Left cardiac atrium (tissue), 4 donors: ENCODE measurements around the gene GULP1. TPM values are rescaled to one million over a fixed set of nuclear protein-coding genes. Genes with fewer than 3 reads are reported as not detected.
A peak's percentile ranks its signal among the peaks of the same experiment; 100 is the strongest.
"Not testable (repeated sequence)": the region's sequence is repeated elsewhere in the genome, so short reads cannot be mapped to it uniquely, and the experiment has no call there.

Experiments
- ATAC-seq, 2 donors: fragments of 200-7000 bp; cut with Tn5 transposase; one replicate each; pipeline ENCODE4 v1.9.1; 2020; ENCODE audit warnings: mild to moderate bottlenecking in 2 of 2, moderate library complexity in 2 of 2
- DNase-seq: peaks from one replicate; pipeline ENCODE4 v3.0.0-alpha.2; 2020
- intact Hi-C, 2 donors: fragments of 100-400 bp; cut with DNase I; formaldehyde crosslinking; loops; one replicate each; pipeline versions ENCODE4 v1.14.1 to v1.15.1; 2022 to 2023
- total RNA-seq, 2 donors: library from RNA; stranded (reverse); fragmentation: NEBNext Ultra II Directional; extraction: Animal tissue kit (Norgen Biotek cat#: 25700); gene quantifications; one replicate each; pipeline ENCODE4 v1.2.1, GENCODE V29; 2021
- donor health status: DM: no; HTN: yes; CAD: no.
- donor health status: DM: no; HTN: yes; CAD: no; lungs with severe emphysema.
- donor health status: DM: yes; HTN: yes; CAD: no.
- donor health status: Dilated cardiomyopathy.

The GULP1 gene
- total RNA-seq, 2 donors from 2014 or later: 10.8 to 17.4 TPM

- DNase-seq (no peak), ATAC-seq (peak in 1 of 2 donors; percentile 1)
- intact Hi-C loops: loop anchor here in 1 of 2 donors (5.0 kb wide), 1 partner anchor 76 kb away; no protein-coding TSS in a partner anchor
Measured at GRCh38 chr2:188291142-188291616, 495 bp upstream of the GULP1 start.

- intact Hi-C loops: loop anchor here in 1 of 2 donors (5.0 kb wide), 1 partner anchor 75 kb away; no protein-coding TSS in a partner anchor
- DNase-seq (peak; percentile 85), ATAC-seq (peak; percentile 72 to 93)
Measured at GRCh38 chr2:188292348-188293239, 920 bp downstream of the GULP1 start.

GRCh38 chr2:188293601-188294351, 2.1 kb downstream of the GULP1 start:
- DNase-seq (peak; percentile 72), ATAC-seq (peak; percentile 15 to 23)
- intact Hi-C loops: loop anchor here in 1 of 2 donors (5.0 kb wide), 1 partner anchor 74 kb away; no protein-coding TSS in a partner anchor

- no peak for DNase-seq
- intact Hi-C loops: loop anchor here in 1 of 2 donors (5.0 kb wide), 1 partner anchor 73 kb away; no protein-coding TSS in a partner anchor
- ATAC-seq: no peak
Measured at GRCh38 chr2:188294352-188294926, 2.8 kb downstream of the GULP1 start.

GRCh38 chr2:188295067-188295685, 3.5 kb downstream of the GULP1 start:
- ATAC-seq: no peak
- no peak for DNase-seq
- intact Hi-C loops: no loop called here

GRCh38 chr2:188297978-188298377, 6.3 kb downstream of the GULP1 start:
- intact Hi-C loops: no loop called here
- DNase-seq: no peak
- no peak for ATAC-seq

- ATAC-seq, DNase-seq, intact Hi-C loops: not testable (repeated sequence)
Measured at GRCh38 chr2:188298937-188299371, 7.3 kb downstream of the GULP1 start.

- ATAC-seq (no peak), DNase-seq (no peak)
- intact Hi-C loops: no loop called here
Measured at GRCh38 chr2:188303363-188304031, 11.8 kb downstream of the GULP1 start.

- ATAC-seq (no peak), DNase-seq (no peak)
- intact Hi-C loops: no loop called here
Measured at GRCh38 chr2:188305271-188305670, 13.6 kb downstream of the GULP1 start.

GRCh38 chr2:188306271-188306670, 14.6 kb downstream of the GULP1 start:
- ATAC-seq (no peak), DNase-seq (no peak)
- intact Hi-C loops: no loop called here

GRCh38 chr2:188307850-188308283, 16.2 kb downstream of the GULP1 start:
- ATAC-seq (no peak), DNase-seq (no peak)
- intact Hi-C loops: no loop called here

GRCh38 chr2:188308483-188308882, 16.8 kb downstream of the GULP1 start:
- intact Hi-C loops: no loop called here
- ATAC-seq: no peak
- no peak for DNase-seq

GRCh38 chr2:188309364-188309763, 17.7 kb downstream of the GULP1 start:
- ATAC-seq (no peak), DNase-seq (no peak)
- intact Hi-C loops: no loop called here

- ATAC-seq (no peak), DNase-seq (no peak)
- intact Hi-C loops: no loop called here
Measured at GRCh38 chr2:188314314-188315054, 22.8 kb downstream of the GULP1 start.

- no peak for DNase-seq
- intact Hi-C loops: no loop called here
- ATAC-seq: no peak
Measured at GRCh38 chr2:188315750-188316149, 24.1 kb downstream of the GULP1 start.

GRCh38 chr2:188316342-188316741, 24.7 kb downstream of the GULP1 start:
- ATAC-seq (no peak), DNase-seq (no peak)
- intact Hi-C loops: no loop called here

- intact Hi-C loops: no loop called here
- ATAC-seq (no peak), DNase-seq (no peak)
Measured at GRCh38 chr2:188316791-188317423, 25.2 kb downstream of the GULP1 start.
